Type B pancreatic cell (in vitro differentiated cells): ENCODE measurements around the gene C1S. TPM values are rescaled to one million over a fixed set of nuclear protein-coding genes. Genes with fewer than 3 reads are reported as not detected.

ENCODE experiments used
- DNase-seq: peaks from one replicate; pipeline ENCODE4 v3.0.0; 2021; ENCODE audit warnings: mixed read lengths; ENCODE audit not compliant: unreplicated experiment; ENCODE audit errors: extremely low spot score
- H3K27ac Mint-ChIP-seq: 2 replicates; pipeline ENCODE4 v1.8.0; 2021; ENCODE audit warnings: mild to moderate bottlenecking, mixed read lengths
- H3K27me3 Mint-ChIP-seq: 2 replicates; pipeline ENCODE4 v1.8.0; 2021; ENCODE audit warnings: mixed read lengths
- H3K36me3 Mint-ChIP-seq: 2 replicates; pipeline ENCODE4 v1.8.0; 2021; ENCODE audit warnings: mixed read lengths
- H3K4me1 Mint-ChIP-seq: one replicate; pipeline ENCODE4 v1.8.0; 2021; ENCODE audit warnings: mixed read lengths; ENCODE audit not compliant: unreplicated experiment
- H3K4me3 Mint-ChIP-seq: 2 replicates; pipeline ENCODE4 v1.8.0; 2021; ENCODE audit warnings: mild to moderate bottlenecking, mixed read lengths
- H3K9me3 Mint-ChIP-seq: 2 replicates; pipeline ENCODE4 v1.8.0; 2021; ENCODE audit warnings: mixed read lengths
- CTCF ChIP-seq: fragments of 200-600 bp; sonication (generic); conservative IDR thresholded peaks from 2 replicates; pipeline ENCODE4 v1.5.0; 2021; ENCODE audit warnings: antibody characterized with exemption, mild to moderate bottlenecking
- total RNA-seq: library from RNA; stranded (reverse); gene quantifications from 2 replicates; pipeline ENCODE4 v1.2.1, GENCODE V29; 2021; ENCODE audit warnings: low replicate concordance

C1S gene
- total RNA-seq, 1 donor from 2014 or later = 3.1 TPM

- Mint-ChIP-seq H3K4me1 (no peaks in the 10 kb centered on the region), H3K27ac (no peak overlapping the region), H3K27me3 (peaks cover 47% of the 10 kb centered on the region), H3K36me3 (no peaks in the 10 kb centered on the region), H3K4me3 (no peak overlapping the region), H3K9me3 (no peaks in the 10 kb centered on the region)
- no peak for TF ChIP-seq CTCF
- no peak for DNase-seq
These were observed 738 bp upstream of the C1S start for GRCh38 chr12:7059780-7060179.

DNA sequence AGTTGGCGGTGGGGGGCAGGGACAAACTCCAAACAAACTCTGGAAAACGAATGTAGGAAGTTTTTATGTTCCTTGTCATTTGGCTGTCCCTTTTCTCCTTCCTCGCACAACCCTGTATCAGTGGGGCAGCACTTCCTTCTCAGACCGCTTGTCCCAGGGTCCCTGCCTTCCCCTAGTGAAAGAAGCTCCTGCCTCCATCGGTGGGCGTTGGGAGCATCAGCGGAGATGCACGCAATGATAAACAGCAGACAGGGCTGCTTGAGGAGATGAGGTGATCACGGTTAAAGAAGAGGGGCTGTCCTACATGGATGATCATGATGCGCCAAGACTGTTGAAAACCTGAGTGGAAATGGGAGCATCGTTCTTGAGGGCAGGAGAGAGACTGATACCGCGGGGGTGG is 620 bp downstream of the C1S start:
- Mint-ChIP-seq H3K36me3 (no peaks in the 10 kb centered on the region), H3K4me1 (no peaks in the 10 kb centered on the region), H3K27ac (no peak overlapping the region), H3K4me3 (no peak overlapping the region), H3K27me3 (peaks cover 42% of the 10 kb centered on the region), H3K9me3 (no peaks in the 10 kb centered on the region)
- no peak for DNase-seq
- TF ChIP-seq CTCF = no peak

- no peak for TF ChIP-seq CTCF
- Mint-ChIP-seq H3K9me3 (no peaks in the 10 kb centered on the region), H3K36me3 (no peaks in the 10 kb centered on the region), H3K27me3 (peaks cover 39% of the 10 kb centered on the region), H3K4me1 (no peaks in the 10 kb centered on the region), H3K4me3 (no peak overlapping the region), H3K27ac (no peak overlapping the region)
- no peak for DNase-seq
These were observed 1.1 kb downstream of the C1S start for GRCh38 chr12:7061596-7061995.

DNA sequence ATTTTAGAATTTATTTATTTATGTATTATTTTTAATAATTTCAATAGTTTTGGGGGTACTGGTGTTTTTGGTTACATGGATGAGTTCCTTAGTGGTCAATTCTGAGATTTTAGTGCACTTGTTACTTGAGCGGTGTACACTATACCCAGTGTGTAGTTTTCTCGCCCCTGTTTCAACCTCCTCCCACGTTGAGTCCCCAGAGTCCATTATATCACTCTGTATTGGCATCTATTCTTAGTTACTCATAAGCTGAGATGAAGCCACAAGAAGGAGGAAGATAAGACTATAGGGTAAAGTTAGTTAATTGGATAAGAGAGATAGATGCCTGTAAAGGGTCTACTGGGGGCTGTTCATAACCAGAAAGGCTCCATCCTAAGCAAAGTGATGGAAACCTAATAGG is 4.0 kb downstream of the C1S start:
- H3K27ac Mint-ChIP-seq = no peak overlapping the region
- DNase-seq = no peak
- H3K27me3 Mint-ChIP-seq = peaks cover 40% of the 10 kb centered on the region
- no peak for TF ChIP-seq CTCF
- no peaks in the 10 kb centered on the region for H3K4me1 Mint-ChIP-seq
- no peak overlapping the region for H3K4me3 Mint-ChIP-seq
- H3K9me3 Mint-ChIP-seq = no peaks in the 10 kb centered on the region
- no peaks in the 10 kb centered on the region for H3K36me3 Mint-ChIP-seq

GRCh38 chr12:7065073-7065623 is 4.6 kb downstream of the C1S start:
- H3K27ac Mint-ChIP-seq = no peak overlapping the region
- no peak for DNase-seq
- no peaks in the 10 kb centered on the region for H3K9me3 Mint-ChIP-seq
- no peaks in the 10 kb centered on the region for H3K4me1 Mint-ChIP-seq
- no peak overlapping the region for H3K4me3 Mint-ChIP-seq
- peaks cover 35% of the 10 kb centered on the region for H3K27me3 Mint-ChIP-seq
- H3K36me3 Mint-ChIP-seq = no peaks in the 10 kb centered on the region
- TF ChIP-seq CTCF = no peak

DNA sequence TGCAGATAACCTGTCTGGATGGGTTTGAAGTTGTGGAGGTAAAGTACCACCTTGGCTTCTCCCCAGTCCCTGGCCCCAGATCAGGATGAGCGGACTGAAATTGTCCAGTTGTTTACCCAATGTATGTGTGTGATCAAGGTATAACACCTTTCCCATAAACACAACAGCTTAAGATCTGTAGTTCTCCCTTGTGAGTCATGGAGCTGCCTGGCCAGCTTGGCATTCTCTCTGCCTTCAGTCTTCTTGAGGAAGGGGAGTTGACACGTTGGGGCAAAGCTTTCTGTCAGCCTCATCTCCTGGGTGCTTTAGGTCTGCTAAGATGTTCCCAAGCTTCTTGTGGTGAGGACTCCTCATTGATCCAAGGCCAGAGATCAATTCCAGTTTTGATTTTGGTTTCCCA is 6.1 kb downstream of the C1S start:
- Mint-ChIP-seq H3K4me1 (no peaks in the 10 kb centered on the region), H3K36me3 (no peaks in the 10 kb centered on the region), H3K27me3 (peaks cover 30% of the 10 kb centered on the region), H3K4me3 (no peak overlapping the region), H3K27ac (no peak overlapping the region), H3K9me3 (no peaks in the 10 kb centered on the region)
- DNase-seq = no peak
- no peak for TF ChIP-seq CTCF
